GM18517 (cell line): Measurements from ENCODE around the gene STX18.

Experiments
- ATAC-seq: cut with Tn5 transposase; IDR thresholded peaks from one replicate; pipeline ENCODE4 v1.9.1; 2021; ENCODE audit warnings: mild to moderate bottlenecking, moderate library complexity; ENCODE audit not compliant: unreplicated experiment

Gene STX18

DNA sequence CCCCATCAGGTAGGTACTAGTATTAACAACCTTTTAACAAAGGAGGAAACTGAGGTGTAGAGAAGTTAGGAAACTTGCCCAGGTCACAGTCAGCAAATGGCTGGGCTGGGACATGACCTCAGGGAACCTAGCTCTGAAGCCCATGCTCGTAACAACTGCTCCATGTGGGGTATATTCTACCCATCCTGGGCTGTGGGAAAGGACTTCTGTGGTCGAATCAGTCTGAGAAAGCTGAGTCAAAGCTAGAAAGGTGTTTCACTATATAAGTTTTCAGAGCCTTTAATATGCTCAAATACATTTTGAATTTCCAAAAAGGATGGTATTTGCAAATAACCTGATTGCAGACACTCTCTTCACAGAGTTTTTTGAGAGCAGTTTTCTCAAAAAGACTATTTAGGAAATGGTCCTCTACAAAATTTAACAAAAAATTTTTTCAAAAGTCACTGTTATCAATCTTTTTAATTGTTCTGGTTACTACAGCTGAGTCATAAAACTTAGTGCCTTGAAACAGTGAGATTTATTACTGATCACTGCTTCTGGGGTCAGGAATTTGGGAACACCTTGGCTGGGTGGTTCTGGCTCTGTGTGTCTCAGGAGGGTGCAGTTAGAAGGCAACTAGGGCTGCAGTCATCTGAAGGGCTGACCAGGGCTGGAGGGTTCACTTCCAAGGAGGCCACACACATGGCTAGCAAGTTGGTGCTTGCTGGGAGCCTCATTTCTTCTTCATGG, 101.4 kb downstream of the STX18 start:
- ATAC-seq = no peak

DNA sequence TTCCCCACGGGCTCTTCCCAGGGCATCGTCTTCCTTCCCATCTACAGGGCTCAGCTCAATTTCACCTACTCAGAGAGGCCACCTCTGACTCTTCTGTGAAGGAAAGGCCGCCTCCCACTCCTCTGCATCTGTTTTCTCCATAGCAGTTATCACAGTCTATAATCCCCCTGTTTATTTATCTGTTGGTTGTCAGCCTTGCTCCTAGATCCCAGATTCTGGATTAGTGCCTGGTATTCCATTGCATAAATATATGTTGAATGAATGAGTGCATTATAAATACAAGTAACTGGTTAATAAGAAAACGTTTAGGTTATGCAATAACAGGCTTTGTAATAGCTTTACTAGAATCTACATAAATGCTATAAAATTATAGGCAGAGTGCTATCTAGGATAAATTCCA, 102.1 kb downstream of the STX18 start:
- ATAC-seq = no peak

DNA sequence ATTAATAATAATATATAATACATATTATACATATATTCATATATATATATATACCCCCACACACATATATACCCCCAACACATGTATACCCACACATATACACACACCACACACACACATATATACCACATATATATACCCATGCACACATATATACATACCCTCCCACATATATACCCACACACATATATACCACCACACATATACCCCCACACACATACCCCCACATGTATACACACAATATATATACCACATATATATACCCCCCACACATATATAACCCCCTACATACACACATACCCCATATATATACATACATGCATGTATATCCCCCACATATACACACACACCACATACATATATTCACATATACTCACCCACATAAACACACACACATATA, 103.0 kb downstream of the STX18 start:
- ATAC-seq = no peak

DNA sequence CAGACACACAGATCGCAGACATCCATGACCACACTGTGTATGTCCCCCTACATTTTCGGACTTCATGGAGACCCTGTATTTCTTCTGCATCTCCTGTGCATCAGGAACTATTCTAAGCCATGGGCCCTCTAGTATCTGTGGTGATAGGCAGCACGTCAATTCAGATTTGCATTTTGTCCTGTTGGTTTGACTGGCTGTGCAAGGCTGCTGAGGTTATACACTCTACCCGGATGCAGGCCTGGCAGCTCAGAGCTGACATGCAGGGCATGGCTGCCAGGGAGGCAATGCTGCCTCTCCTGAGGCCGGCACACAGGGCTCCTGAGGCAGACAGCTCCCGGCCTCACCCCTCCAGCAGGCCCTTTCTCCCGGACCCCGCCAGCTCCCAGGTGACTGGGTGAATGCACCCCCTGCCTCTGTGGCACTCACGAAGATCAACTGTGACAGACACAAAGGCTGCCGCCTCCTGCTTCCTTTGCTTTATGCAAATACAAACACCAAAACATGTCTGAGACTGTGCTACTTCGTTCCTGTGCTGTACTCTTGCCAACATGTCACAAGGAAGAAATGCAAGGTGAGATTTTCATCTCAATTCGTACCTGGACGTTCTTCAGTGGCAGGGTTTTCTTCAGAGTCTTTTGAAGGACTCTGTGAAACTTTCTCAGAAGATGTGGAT, 103.9 kb downstream of the STX18 start:
- ATAC-seq = no peak

DNA sequence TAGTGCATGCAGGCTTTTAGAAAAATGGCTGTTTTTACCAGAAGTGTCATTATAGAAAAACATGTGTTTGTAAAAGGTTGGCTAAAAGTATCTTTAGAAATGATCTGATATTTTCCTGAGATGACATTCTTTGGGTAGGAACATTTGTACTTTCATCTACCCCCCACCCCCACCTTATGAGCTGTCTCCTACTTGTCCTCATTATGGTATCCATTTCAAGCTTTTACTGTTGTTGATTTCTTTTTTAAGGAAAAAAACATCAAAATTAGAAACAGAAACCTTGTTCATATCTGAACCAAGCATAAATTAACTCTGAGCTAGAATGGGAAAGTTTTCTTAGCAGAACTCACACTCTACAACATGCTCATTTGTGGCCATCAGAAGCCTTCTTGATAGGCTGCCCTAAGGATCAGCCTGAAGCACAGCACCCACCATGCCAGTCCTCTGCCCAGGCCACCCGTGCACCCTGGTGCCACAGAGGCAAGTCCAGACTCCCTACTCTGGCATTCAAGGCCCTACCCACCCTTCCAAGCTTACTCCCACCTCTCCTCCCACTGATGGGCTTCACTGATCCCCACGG, 105.5 kb downstream of the STX18 start:
- no peak for ATAC-seq

DNA sequence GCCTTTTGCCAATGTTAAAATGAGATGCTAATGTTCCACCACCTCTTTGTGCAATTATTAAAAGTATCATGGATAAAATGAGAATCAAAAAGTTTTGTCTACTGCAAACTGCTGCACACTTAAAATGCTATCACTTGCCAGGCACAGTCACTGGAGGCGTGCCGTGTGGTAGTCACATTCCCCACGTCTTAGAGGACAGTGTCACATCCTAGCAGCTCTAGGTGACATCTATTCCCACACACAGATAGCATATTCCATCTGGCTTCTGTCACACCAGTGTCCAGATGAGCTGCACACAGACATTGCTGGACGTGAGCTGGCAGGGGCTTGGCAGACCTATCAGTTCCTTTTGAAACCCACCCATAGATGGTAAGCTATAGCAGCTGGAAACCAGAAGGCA, 107.9 kb downstream of the STX18 start:
- ATAC-seq = no peak

DNA sequence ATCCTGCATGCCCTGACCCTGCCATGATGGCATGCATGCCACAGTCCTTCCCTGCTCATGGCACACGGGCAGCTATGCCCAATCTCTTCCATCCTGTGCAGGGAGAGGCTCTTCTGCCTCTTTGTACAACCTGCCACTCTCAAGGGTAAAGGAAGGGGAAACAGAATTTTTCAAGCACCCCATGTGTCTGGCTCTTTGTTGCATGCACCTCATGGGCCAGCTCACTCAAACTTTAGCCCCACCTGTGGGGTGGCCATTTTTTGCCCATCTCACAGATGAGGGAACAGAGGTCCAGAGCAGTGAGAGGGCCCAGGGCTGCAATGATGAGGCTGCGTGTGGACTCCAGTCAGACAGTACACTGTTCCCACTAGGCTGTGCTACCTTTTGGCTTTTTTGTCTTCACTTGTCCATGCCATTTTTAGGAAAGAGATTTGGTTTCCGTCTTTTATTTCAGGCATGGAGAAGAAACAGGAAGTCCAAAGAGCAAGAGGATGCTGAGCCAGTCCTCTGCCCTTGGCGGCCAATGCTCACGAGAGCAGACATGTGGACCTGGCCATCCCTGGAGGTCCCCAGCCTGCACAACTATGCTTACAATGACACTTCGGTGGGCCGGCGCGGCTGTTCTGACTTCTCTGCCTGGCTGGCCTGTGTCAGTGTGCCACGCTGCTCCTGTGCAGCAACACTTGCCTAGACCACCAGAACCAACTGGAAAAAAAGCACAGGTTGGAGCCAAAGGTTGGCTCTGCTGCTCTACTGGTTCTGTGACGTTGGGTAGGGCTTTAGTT, 109.3 kb downstream of the STX18 start:
- no peak for ATAC-seq

DNA sequence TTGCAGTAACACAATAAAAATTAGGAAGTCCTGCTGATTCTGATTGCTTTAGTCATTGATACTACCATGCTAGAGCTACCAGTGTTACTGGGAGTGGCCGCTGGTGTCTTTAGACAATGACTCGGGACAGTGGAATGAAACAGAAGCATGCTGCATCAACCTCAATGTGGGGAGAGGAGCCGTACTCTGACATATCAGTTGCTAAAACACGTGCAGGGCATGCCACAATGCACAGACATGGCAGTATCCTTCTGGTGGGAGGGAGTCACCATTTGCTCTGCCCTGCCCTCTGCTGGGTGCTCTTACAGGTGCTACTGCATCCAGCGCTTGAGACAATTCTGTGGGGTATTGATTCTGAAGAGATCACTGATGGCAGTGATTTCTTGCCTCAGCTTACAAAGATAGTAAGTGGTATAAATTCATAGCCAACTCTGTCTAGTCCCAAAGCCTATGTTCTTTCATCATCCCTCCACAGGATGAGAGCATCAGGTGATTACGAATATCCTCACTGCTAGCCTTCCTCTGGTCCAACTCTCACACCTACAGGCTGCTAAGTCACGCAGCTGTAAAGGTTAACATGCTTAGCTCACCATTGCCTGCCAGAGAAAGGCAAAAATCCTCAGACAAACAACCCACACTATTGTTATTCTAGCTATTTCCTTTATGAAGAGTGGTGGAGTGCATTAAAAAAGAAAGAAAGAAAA, 111.2 kb downstream of the STX18 start:
- no peak for ATAC-seq

DNA sequence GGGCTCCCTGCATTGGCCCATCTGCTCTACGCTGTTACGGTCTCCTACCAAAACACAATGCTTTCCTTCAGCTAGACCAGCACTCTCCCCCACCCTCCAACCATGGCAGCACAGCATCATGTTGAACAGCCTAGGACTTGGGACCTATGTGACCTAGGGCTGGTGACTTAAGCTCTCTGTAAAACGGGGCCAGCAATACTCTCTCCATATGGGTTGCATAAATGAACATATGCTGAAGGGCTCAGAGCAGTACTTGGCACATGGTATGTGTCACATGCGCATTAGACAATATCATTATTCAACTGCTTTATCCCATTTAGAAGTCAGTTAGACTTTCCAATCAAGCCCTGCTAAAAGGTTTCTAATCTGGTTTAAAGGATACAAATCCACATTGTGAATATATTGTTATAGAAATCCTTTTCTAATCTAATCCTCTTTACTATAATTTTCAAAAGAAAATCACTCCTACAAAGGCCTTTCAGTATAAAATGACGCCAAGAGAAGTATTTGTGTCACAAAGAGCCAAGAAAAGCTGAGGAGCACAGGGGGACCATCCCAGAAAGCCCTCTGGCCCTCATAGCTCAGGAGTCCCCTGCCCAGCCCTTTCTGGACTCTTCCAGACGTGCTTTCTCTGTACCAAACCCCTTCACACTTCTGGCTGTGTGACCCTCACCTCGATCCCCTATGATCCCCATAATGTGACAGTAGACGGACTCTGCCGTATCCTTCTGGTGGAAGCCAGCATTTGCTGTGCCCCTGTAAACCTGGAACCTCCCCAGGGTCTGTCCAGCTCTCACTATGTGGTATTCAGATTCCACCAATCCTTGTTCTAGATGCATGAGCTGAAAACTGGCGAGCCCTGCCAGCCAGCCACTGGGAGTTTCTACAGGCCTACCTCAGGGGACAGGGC, 112.6 kb downstream of the STX18 start:
- ATAC-seq = no peak

DNA sequence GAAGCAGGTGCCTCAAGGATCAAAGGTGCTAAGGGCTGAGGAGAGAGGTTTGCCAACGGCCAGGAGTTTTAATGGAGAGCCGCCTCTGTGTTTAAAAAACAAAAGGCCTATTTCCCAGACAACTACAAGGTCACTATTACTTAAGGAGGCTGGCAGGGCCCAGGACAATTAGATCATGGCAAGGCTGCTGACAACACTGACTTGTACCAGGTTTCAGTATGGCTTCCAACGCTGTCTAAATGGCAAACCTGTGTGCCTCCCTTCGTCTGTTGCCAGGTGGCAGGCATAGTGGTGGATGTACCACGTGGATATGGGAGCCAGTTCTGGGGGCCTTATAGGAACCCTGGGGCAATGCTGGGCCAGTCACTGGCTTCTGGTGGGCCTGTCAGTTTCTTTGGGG, 114.0 kb downstream of the STX18 start:
- ATAC-seq = no peak

DNA sequence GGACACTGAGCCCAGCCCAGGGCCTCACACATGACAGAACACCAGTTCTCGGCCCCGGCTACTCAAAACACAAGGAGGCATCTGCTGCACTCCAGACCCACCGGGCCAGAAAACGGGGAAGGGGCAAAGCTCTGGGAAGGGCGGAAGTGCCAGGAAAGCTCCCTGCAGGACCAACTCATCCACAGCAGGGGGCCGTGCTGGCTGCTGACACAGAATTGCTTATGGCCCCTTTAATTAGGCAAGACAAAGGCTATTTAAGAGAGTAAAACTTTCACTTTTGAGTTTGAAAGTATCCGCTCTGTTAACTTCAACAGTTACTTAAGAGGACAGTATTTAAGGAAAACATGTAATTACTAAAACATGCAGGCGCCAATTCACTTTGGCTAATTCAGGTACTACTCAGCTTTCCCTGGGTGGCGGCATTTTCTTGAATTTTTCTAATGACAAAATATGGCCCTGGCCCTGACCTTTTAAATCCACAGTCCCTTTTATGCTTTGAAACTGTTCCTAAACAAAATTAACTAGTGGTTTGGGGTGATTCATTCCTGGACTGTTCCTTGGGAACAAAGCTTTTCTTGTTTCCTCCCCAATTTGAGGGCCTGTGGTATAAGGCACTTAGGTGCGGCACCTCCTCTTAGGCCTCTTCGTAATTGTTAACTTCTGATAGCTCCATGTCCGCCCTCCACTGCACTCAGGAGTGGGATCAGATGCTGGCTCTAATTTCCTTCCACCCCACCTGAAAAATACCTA, 114.6 kb downstream of the STX18 start:
- no peak for ATAC-seq

DNA sequence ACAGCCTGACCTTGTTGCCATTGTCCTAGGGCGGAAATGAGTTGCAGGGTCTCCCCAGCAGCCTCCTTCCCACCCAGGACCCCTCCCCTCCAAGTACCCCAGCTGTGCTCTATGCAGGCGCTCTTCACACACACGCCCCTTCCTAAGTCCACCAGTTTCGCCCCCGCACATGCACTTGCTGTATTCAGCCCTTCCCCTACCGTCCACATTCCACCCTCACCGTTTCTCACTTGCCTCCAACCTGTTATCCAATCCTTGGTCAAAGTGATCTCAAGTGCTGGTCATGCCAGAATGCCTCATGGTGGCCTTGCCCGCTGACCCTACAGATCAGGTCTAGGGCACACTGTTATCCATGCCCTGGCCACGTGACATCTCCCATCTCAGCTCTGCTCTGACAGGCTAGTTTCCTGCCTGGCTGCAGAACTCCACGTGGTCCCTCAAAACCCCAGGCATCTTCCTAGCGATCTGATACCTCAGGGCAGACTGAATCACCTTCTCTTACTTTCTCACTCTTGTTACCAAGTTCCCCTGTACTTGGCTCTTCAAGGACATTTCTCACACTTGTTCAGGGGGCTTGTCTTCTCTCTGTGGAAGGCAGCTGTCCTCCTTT, 115.2 kb downstream of the STX18 start:
- ATAC-seq = no peak

DNA sequence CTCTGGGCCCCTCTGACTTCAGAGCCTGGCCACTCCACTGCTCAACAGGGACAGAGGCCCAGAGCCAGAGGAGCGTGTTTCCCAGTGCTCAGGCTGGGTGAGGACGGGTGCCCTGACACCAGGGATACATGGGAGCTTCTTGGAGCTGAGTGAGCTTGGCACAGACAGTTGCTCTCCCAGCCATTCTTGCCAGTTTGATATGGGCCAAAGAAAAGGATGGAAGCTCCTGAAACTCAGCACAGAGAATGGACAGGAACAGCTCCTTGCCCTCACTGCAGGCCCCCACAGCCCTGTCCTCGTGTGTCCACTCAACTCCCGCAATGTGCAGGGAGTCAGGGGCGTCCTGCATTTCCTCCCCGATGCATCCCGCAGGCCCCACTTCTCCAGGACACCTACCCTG, 116.2 kb downstream of the STX18 start:
- ATAC-seq = no peak

DNA sequence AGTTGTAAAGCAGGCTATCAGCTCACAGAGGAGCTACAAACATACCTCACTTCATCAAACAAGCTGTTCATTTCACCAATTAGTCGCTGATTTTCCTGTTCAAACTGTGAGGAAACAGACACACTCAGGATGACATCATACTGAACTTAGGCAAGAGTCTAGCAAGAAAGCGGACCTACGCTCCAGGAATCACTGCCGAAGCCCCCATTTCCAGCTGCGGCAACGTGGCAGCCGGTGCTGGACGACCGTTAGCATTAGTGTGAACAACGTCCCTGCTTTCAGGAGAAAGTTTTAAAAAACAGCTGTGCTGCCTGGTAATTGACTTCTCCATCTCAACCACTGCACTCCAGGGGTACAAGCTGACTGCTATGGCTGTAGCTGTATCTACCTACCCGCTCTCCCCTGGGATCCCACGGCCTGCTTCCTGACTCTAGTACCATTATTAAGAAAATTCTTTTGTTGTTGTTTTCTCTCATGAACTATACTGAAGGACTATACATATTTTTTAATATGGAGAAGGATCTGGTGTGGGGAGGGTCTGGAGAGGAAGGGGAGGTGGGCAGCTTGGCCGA, 116.6 kb downstream of the STX18 start:
- ATAC-seq = no peak

DNA sequence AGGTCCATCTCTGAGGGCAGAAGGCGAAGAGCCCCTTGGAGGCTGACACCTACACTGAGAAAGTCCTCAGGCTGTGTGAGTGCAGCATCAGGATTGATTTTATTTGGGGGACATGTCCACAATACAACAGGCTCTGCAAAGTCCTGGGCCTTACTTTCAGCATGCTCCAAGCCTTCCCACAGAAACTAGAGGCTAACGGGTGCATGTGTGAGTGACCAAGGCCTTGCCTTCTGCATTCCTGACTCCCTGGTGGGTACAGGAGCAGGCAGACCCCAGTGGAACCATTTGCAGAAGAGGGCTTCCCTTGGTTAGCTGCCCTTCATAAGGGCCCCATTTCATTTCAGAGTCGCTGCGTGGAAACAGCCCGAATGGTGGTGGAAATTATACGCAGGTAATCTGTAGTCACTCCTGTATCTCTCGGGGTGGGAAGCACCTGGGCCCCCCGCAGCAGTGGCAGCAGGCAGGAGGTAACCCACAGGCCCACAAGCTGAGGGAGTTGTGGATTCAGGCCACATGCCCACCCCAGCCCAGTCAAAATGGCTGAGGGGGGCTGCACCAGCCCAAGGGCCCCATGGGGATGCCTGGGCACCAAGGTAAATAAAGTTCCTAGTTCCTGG, 117.2 kb downstream of the STX18 start:
- ATAC-seq = no peak

DNA sequence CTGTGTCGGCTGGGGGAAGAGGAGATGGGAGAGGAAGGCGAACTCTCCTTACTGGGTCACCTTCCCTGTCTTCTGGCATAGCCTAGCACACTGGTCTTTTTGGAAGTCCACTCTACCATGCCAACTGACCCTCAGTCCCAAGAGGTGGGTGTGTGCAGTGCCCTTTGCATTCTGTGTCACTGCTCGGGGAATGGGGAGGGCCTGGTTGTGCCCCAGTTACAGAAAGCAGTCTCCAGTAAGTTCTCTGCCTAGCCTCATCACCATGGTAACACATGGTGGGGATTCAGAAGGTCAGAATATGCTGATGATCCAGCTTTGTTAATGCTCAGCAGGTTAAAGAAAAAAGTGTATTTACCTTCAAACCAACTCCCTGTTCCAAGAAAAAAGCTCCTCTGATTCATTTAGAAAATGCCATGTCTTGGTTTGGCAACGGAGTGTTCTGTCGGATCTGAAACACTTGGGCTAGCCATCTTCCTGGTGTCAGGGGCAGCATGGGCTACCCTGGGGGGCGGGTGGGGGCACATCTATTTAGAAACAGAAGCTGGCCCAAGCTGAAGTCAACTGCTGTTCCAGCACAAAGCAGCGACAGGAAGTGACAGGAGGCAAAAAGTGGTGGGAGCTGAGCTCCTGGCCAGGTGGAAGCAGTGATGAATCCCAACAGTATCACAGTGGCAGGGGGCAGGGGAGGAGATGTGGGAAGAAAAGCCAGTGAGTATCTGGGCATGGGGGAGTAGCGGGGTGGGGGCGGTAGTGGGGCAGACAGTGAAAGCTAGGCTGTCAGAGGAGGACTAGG, 117.9 kb downstream of the STX18 start:
- no peak for ATAC-seq

DNA sequence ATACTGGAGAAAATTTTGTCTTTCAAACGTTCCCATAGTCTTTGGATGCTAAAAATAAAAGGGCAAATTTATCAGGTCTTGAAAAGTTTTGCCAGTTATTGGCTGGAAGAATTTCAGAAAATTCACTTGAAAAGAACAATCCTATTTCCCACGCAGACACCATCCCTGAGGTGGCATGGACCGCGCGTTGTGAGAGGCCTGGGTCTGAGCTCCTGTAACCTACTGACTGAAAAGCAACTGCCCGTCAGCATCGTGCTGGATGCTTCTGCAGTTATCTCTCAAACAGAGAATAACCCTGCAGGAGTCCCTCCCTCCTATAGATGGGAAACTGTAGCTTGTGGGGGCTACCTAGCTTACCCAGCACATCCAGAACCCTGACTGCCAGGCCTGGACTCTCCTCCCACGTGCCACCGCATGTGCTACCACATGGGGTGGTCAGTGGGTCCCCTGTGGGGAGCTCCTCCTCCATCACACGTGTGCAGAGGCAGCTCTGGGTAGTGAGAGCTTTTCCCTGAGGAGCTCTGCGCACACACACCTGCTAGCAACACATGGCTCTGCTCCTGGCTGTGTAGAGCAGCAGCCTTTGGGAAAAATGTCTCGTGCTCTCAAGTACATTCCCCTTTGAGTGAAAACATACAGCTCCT, 118.9 kb downstream of the STX18 start:
- no peak for ATAC-seq
